GM10248 (cell line): ENCODE measurements around the gene TOX2.

Source experiments
- CTCF ChIA-PET: fragments of 300-600 bp; sonication (Branson Sonifier 250); formaldehyde crosslinking; extraction: SDS; loops from one replicate; lab custom pipeline; 2021; ENCODE audit warnings: antibody characterized with exemption; lab: Yijun Ruan, JAX
- POLR2A ChIA-PET: fragments of 350-650 bp; sonication (Branson Sonifier 250); formaldehyde crosslinking; extraction: SDS; loops from one replicate; lab custom pipeline; 2020; ENCODE audit warnings: antibody characterized with exemption; lab: Yijun Ruan, JAX
- DNase-seq: peaks from one replicate; pipeline ENCODE4 v3.0.0; 2012; ENCODE audit errors: extremely low spot score
- CTCF ChIP-seq: IDR thresholded peaks from 2 replicates; pipeline ENCODE4 v1.5.1; 2012; ENCODE audit warnings: mild to moderate bottlenecking, low read depth; ENCODE audit errors: extremely low read depth, missing control alignments, control extremely low read depth

Gene TOX2

DNA sequence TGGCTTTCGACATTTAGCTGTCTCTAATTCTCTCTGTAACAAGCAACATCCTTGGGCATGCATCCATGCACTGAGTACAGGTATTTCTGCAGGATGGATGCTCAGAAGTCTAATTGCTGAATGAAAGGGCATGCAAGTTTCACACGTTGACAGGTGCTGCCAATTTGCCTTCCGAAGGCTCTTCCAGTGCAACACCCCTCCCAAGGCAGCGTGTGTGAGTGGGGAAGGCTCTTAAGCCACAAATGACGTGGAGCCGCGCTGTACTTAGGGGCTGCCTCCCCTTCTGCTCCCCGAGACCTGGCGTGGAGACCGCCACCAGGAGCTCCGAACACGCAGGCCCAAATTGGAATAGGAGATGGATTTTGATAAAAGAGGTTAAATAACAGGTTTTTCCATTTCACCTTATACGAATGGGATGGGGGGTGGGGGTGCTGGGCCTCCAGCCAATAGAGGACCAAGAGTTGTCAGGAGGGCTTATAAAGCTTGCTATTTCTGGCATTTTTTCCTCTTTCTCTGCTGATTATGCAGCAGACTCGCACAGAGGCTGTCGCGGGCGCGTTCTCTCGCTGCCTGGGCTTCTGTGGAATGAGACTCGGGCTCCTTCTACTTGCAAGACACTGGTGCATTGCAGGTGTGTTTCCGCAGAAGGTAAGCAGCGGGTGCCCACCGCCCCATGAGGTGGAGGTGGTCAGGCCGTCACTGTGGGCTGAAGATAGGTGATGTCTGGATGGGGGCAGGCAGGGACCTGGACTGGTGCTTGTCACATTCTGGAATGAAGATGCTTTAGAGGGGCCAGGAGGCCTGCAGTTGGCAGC, 30.9 kb downstream of the TOX2 start:
- ChIA-PET CTCF (interaction anchor here (1.3 kb wide), 1 partner anchor 10 kb away, joined by 3 read pairs; no protein-coding TSS in a partner anchor), POLR2A (no interaction called here)
- no peak for DNase-seq
- no peak for TF ChIP-seq CTCF

GRCh38 chr20:43946206-43946491, 31.5 kb downstream of the TOX2 start:
- CTCF ChIA-PET, result interaction anchor here (1.3 kb wide), 1 partner anchor 9 kb away, joined by 3 read pairs; no protein-coding TSS in a partner anchor
- TF ChIP-seq CTCF, result no peak
- DNase-seq, result no peak
- POLR2A ChIA-PET, result no interaction called here

- POLR2A ChIA-PET, result no interaction called here
- CTCF ChIA-PET, result interaction anchor here (1.3 kb wide), 3 partner anchors 9 to 32 kb away, joined by 3 read pairs; no protein-coding TSS in a partner anchor
- no peak for TF ChIP-seq CTCF
- DNase-seq, result no peak
Measured at GRCh38 chr20:43946659-43947315, 32.1 kb downstream of the TOX2 start.

- no peak for TF ChIP-seq CTCF
- POLR2A ChIA-PET, result no interaction called here
- DNase-seq, result no peak
- CTCF ChIA-PET, result interaction anchor here (0.9 to 1.3 kb wide), 3 partner anchors 28 to 68 kb away, joined by 3 read pairs; no protein-coding TSS in a partner anchor
Measured at GRCh38 chr20:43947316-43947710, 32.7 kb downstream of the TOX2 start.

GRCh38 chr20:43948455-43948854, 33.8 kb downstream of the TOX2 start:
- no peak for DNase-seq
- TF ChIP-seq CTCF, result no peak
- CTCF ChIA-PET, result interaction anchor here (1.3 kb wide), 1 partner anchor 199 kb away, joined by 4 read pairs; no protein-coding TSS in a partner anchor
- POLR2A ChIA-PET, result no interaction called here

DNA sequence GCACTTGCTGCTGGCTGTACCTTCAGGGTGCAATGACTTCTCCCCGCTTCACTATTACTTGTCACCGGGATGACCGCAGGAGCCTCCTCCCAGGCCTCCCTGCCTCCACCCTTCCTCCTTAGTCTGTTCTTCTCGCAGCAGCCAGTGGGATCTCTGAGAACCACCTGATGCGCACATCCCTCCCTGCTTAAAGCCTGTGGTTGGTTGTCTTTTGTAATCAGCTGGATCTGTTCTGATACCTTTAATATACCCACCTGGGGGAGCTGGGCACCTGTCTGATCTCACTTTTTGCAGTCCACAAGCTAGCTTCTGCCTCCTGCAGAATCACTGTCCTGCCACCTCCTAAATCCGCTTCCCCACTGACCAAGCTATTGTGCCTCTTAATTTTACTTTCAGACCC, 34.6 kb downstream of the TOX2 start:
- DNase-seq, result no peak
- ChIA-PET POLR2A (no interaction called here), CTCF (interaction anchor here (1.3 kb wide), 2 partner anchors 13 to 200 kb away, joined by 3 to 4 read pairs; no protein-coding TSS in a partner anchor)
- TF ChIP-seq CTCF, result no peak
